ENCODE measurements around the gene LEPR. TPM values are rescaled to one million over a fixed set of nuclear protein-coding genes. Genes with fewer than 3 reads are reported as not detected.

Gene LEPR
- total and polyA plus RNA-seq, 2 donors (not counting 1 experiment from before 2014, with no cell fraction given) = 8.0 to 20.1 TPM

GRCh38 chr1:65442442-65442841, 22.0 kb downstream of the LEPR start:
- no peaks in the 10 kb centered on the region for H3K9me3 ChIP-seq (ENCODE audit: control insufficient read depth, insufficient read depth, low read depth, low read length)
- H3K27me3 ChIP-seq (ENCODE audit: control insufficient read depth, insufficient read depth, low read length) = no peaks in the 10 kb centered on the region

DNA sequence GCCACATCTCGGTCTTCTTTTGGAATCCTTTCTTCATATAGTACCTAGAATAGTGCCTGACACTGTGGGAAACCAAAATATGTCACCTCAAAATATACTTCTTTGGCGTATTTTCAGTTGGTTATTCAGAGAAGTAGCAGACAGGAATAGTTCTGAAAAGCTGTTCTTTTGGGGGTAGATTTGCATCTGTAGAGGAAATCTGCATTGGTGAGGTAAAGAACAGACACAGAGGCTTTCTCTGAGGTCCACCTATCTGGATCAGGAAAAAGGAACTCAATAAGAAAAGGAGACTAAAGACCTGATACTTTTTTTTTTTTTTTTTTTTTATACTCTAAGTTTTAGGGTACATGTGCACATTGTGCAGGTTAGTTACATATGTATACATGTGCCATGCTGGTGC, 23.2 kb downstream of the LEPR start:
- Histone ChIP-seq H3K4me1 (ENCODE audit: control insufficient read depth, extremely low read depth, insufficient read depth, low read length) (no peaks in the 10 kb centered on the region), H2AFZ (ENCODE audit: low read length) (no peak overlapping the region), H3K9ac (ENCODE audit: insufficient read depth, low read length) (no peak overlapping the region), H3K9me3 (ENCODE audit: control insufficient read depth, insufficient read depth, low read depth, low read length) (no peaks in the 10 kb centered on the region), H4K20me1 (ENCODE audit: control insufficient read depth, extremely low read depth, insufficient read depth, low read length) (no peaks in the 10 kb centered on the region), H3K36me3 (ENCODE audit: control insufficient read depth, insufficient read depth, low read length) (no peaks in the 10 kb centered on the region), H3K4me2 (ENCODE audit: extremely low read depth, insufficient read depth, low read length) (no peak overlapping the region), H3K79me2 (ENCODE audit: control insufficient read depth, insufficient read depth, low read length) (no peaks in the 10 kb centered on the region), H3K27ac (ENCODE audit: insufficient read depth, low read length) (no peak overlapping the region), H3K4me3 (replicated peaks in 1 of 4; ENCODE audit: control extremely low read depth in 1 of 4, insufficient read depth in 1 of 4, low read depth in 3 of 4, low read length in 4 of 4) (no peak overlapping the region), H3K27me3 (ENCODE audit: control insufficient read depth, insufficient read depth, low read length) (no peaks in the 10 kb centered on the region)
- TF ChIP-seq CTCF (conservative IDR thresholded peaks at IDR 0.05 in 1 of 2, IDR thresholded peaks at IDR 0.05 in 1 of 2; ENCODE audit: low read depth in 1 of 2, low read length in 2 of 2) (no peak), EZH2 (IDR thresholded peaks at IDR 0.05; ENCODE audit: low read length, missing control alignments) (no peak)
- no peak for DNase-seq (ENCODE audit: low read depth in 2 of 2)

More at GRCh38 chr1:65442442-65442841, 22.0 kb downstream of the LEPR start:
- no peak overlapping the region for H3K27ac ChIP-seq (ENCODE audit: insufficient read depth, low read length)
- TF ChIP-seq CTCF (conservative IDR thresholded peaks at IDR 0.05 in 1 of 2, IDR thresholded peaks at IDR 0.05 in 1 of 2; ENCODE audit: low read depth in 1 of 2, low read length in 2 of 2) = no peak
- TF ChIP-seq EZH2 (IDR thresholded peaks at IDR 0.05; ENCODE audit: low read length, missing control alignments) = no peak
- DNase-seq (ENCODE audit: low read depth in 2 of 2) = no peak
- no peaks in the 10 kb centered on the region for H3K4me1 ChIP-seq (ENCODE audit: control insufficient read depth, extremely low read depth, insufficient read depth, low read length)
- no peak overlapping the region for H3K4me3 ChIP-seq (replicated peaks in 1 of 4; ENCODE audit: control extremely low read depth in 1 of 4, insufficient read depth in 1 of 4, low read depth in 3 of 4, low read length in 4 of 4)
- H3K9ac ChIP-seq (ENCODE audit: insufficient read depth, low read length) = no peak overlapping the region
- no peaks in the 10 kb centered on the region for H4K20me1 ChIP-seq (ENCODE audit: control insufficient read depth, extremely low read depth, insufficient read depth, low read length)
- H2AFZ ChIP-seq (ENCODE audit: low read length) = no peak overlapping the region
- H3K79me2 ChIP-seq (ENCODE audit: control insufficient read depth, insufficient read depth, low read length) = no peaks in the 10 kb centered on the region
- H3K4me2 ChIP-seq (ENCODE audit: extremely low read depth, insufficient read depth, low read length) = no peak overlapping the region
- H3K36me3 ChIP-seq (ENCODE audit: control insufficient read depth, insufficient read depth, low read length) = no peaks in the 10 kb centered on the region

- Histone ChIP-seq H3K9me3 (ENCODE audit: control insufficient read depth, insufficient read depth, low read depth, low read length) (no peaks in the 10 kb centered on the region), H3K4me3 (replicated peaks in 1 of 4; ENCODE audit: control extremely low read depth in 1 of 4, insufficient read depth in 1 of 4, low read depth in 3 of 4, low read length in 4 of 4) (no peak overlapping the region), H3K27ac (ENCODE audit: insufficient read depth, low read length) (no peak overlapping the region), H3K4me1 (ENCODE audit: control insufficient read depth, extremely low read depth, insufficient read depth, low read length) (no peaks in the 10 kb centered on the region), H3K36me3 (ENCODE audit: control insufficient read depth, insufficient read depth, low read length) (no peaks in the 10 kb centered on the region), H3K27me3 (ENCODE audit: control insufficient read depth, insufficient read depth, low read length) (no peaks in the 10 kb centered on the region), H4K20me1 (ENCODE audit: control insufficient read depth, extremely low read depth, insufficient read depth, low read length) (no peaks in the 10 kb centered on the region), H3K4me2 (ENCODE audit: extremely low read depth, insufficient read depth, low read length) (no peak overlapping the region), H3K9ac (ENCODE audit: insufficient read depth, low read length) (no peak overlapping the region), H2AFZ (ENCODE audit: low read length) (no peak overlapping the region), H3K79me2 (ENCODE audit: control insufficient read depth, insufficient read depth, low read length) (no peaks in the 10 kb centered on the region)
- DNase-seq (ENCODE audit: low read depth in 2 of 2) = no peak
- no peak for TF ChIP-seq EZH2 (IDR thresholded peaks at IDR 0.05; ENCODE audit: low read length, missing control alignments)
- no peak for TF ChIP-seq CTCF (conservative IDR thresholded peaks at IDR 0.05 in 1 of 2, IDR thresholded peaks at IDR 0.05 in 1 of 2; ENCODE audit: low read depth in 1 of 2, low read length in 2 of 2)
These were observed 23.7 kb downstream of the LEPR start for GRCh38 chr1:65444128-65444640.
